Ishikawa (cell line): ENCODE measurements around the gene MAP2K3.

Source experiments
- CEBPB ChIP-seq: IDR thresholded peaks from 2 replicates; pipeline ENCODE4 v1.6.1; 2012
- USF1 ChIP-seq: IDR thresholded peaks from 2 replicates; pipeline ENCODE4 v1.6.1; 2012
- ZBTB7A ChIP-seq: IDR thresholded peaks from 2 replicates; pipeline ENCODE4 v1.6.1; 2012; ENCODE audit warnings: low read depth

GRCh38 chr17:21263376-21263775 is 21.1 kb upstream of the MAP2K3 start:
- TF ChIP-seq USF1 (no peak), ZBTB7A (no peak), CEBPB (no peak)
